HepG2 (cell line): ENCODE results near the gene VRK2.

Source experiments
- CREB1 ChIP-seq, 2 experiments: fragments of 450-650 bp in 1 of 2; IDR thresholded peaks; 2 replicates each; pipeline ENCODE4 v1.6.1; 2016 to 2017; ENCODE audit warnings: control low read depth in 1 of 2, mild to moderate bottlenecking in 1 of 2, missing compliant biosample characterization in 1 of 2, missing genetic modification characterization in 1 of 2
- ELF1 ChIP-seq: sonication (generic); formaldehyde crosslinking; IDR thresholded peaks from 2 replicates; pipeline ENCODE4 v1.4.0; 2020; ENCODE audit warnings: missing genetic modification reagents
- EP300 ChIP-seq, 3 experiments: sonication (generic) in 1 of 3; formaldehyde crosslinking in 1 of 3; IDR thresholded peaks; 2 replicates each; pipeline versions ENCODE4 v1.5.1 to v1.6.1; 2011 to 2020; ENCODE audit warnings: low read depth in 2 of 3, low read length in 2 of 3, borderline replicate concordance in 1 of 3, improper control_type of control experiment in 1 of 3, mild to moderate bottlenecking in 1 of 3, missing genetic modification reagents in 1 of 3, moderate library complexity in 1 of 3
- FOSL2 ChIP-seq: sonication (generic); formaldehyde crosslinking; IDR thresholded peaks from 2 replicates; pipeline ENCODE4 v1.4.0; 2020; ENCODE audit warnings: missing genetic modification reagents
- STAT5B ChIP-seq: sonication (generic); formaldehyde crosslinking; IDR thresholded peaks from 2 replicates; pipeline ENCODE4 v1.4.0; 2020; ENCODE audit warnings: missing genetic modification reagents
- ZNF841 ChIP-seq: sonication (generic); formaldehyde crosslinking; IDR thresholded peaks from 2 replicates; pipeline ENCODE4 v1.8.1; 2023; ENCODE audit warnings: missing genetic modification reagents, borderline replicate concordance
- TF ChIP-seq, protein P1 (sequence below): sonication (generic); formaldehyde crosslinking; IDR thresholded peaks from 2 replicates; pipeline ENCODE4 v1.5.0; 2020; ENCODE audit warnings: mild to moderate bottlenecking, missing genetic modification reagents, moderate library complexity
- TF ChIP-seq, protein P2 (sequence below): IDR thresholded peaks from 2 replicates; pipeline ENCODE4 v1.6.1; 2012; ENCODE audit warnings: inconsistent platforms
- TF ChIP-seq, protein P3 (sequence below): sonication (generic); formaldehyde crosslinking; conservative IDR thresholded peaks from 2 replicates; pipeline ENCODE4 v1.4.0; 2020; ENCODE audit warnings: missing genetic modification reagents

DNA sequence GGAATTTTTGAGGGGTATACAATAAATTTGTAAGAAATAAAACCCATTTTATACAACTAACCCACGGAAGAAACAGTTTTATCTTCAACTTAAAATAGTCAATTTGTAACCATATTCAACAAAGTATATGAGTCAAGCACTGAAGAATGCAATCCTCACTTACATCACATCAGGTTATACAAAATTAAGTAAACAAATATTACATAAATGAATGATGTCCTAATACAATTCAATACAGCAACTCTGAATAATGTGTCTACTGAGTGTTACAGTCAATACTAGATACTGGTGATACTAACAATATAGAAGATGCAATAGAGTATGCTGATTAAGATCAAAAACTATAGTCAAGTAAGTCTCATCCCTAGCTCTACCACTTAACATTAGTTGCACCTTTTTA lies 135.9 kb downstream of the VRK2 start:
- TF ChIP-seq ZNF841 (CRISPR knock-in tag) (no peak), ELF1 (CRISPR knock-in tag) (no peak), STAT5B (CRISPR knock-in tag) (no peak), FOSL2 (no peak), EP300 (IDR thresholded peaks at IDR 0.05; ENCODE audit: low read depth in 2 of 2, low read length in 2 of 2) (no peak), EP300 (CRISPR knock-in tag; IDR thresholded peaks at IDR 0.05; ENCODE audit: borderline replicate concordance) (no peak), CREB1 (IDR thresholded peaks at IDR 0.05) (no peak), CREB1 (CRISPR knock-in tag; IDR thresholded peaks at IDR 0.05) (no peak)
- TF ChIP-seq, protein P1, sequence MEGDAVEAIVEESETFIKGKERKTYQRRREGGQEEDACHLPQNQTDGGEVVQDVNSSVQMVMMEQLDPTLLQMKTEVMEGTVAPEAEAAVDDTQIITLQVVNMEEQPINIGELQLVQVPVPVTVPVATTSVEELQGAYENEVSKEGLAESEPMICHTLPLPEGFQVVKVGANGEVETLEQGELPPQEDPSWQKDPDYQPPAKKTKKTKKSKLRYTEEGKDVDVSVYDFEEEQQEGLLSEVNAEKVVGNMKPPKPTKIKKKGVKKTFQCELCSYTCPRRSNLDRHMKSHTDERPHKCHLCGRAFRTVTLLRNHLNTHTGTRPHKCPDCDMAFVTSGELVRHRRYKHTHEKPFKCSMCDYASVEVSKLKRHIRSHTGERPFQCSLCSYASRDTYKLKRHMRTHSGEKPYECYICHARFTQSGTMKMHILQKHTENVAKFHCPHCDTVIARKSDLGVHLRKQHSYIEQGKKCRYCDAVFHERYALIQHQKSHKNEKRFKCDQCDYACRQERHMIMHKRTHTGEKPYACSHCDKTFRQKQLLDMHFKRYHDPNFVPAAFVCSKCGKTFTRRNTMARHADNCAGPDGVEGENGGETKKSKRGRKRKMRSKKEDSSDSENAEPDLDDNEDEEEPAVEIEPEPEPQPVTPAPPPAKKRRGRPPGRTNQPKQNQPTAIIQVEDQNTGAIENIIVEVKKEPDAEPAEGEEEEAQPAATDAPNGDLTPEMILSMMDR = no peak
- TF ChIP-seq, protein P2, sequence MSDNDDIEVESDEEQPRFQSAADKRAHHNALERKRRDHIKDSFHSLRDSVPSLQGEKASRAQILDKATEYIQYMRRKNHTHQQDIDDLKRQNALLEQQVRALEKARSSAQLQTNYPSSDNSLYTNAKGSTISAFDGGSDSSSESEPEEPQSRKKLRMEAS = no peak
- TF ChIP-seq, protein P3, sequence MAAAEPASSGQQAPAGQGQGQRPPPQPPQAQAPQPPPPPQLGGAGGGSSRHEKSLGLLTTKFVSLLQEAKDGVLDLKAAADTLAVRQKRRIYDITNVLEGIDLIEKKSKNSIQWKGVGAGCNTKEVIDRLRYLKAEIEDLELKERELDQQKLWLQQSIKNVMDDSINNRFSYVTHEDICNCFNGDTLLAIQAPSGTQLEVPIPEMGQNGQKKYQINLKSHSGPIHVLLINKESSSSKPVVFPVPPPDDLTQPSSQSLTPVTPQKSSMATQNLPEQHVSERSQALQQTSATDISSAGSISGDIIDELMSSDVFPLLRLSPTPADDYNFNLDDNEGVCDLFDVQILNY = no peak
